NCI-H2171 treated with DMSO at 0.1 percent for 48 hours (cell line): Measurements from ENCODE around the gene GABRA1.

ENCODE experiments used
- DNase-seq: peaks from one replicate; lab custom pipeline; 2025; lab: John Stamatoyannopoulos, UW

GABRA1 gene

GRCh38 chr5:161847941-161848391 lies at the start of gene GABRA1:
TSS of gene GABRA1 (plus strand) at chr5:161848120. CDS start at chr5:161850811, 2,691 bp downstream.
- peak; percentile 42 for DNase-seq

GRCh38 chr5:161799316-161799715 lies 48.6 kb upstream of the GABRA1 start:
- no peak for DNase-seq

- DNase-seq = peak; percentile 5
These were observed 43.7 kb upstream of the GABRA1 start for GRCh38 chr5:161804263-161804662.

DNA sequence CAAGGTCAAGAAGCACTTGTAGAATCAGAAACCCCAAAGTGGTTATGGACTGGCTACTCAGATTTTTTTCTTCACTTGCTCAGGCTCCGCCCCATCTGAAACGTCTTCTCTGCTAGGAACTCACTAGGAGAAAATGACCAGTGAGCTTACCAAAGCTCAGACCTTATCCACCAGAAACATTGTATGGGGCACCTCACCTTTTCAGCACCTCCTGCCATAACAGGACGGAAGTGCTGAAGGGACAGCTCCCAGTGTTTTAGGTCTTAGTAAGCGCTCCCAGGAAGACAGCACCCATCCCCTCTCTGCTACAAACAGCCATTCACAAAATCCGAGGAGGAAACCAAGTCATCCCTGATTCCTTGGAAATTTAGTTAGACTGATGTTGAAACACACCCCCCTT lies 1.2 kb upstream of the GABRA1 start:
- DNase-seq = no peak

- no peak for DNase-seq
These were observed 473 bp upstream of the GABRA1 start for GRCh38 chr5:161847447-161847846.

- no peak for DNase-seq
These were observed 2.6 kb downstream of the GABRA1 start for GRCh38 chr5:161850491-161850890.

DNA sequence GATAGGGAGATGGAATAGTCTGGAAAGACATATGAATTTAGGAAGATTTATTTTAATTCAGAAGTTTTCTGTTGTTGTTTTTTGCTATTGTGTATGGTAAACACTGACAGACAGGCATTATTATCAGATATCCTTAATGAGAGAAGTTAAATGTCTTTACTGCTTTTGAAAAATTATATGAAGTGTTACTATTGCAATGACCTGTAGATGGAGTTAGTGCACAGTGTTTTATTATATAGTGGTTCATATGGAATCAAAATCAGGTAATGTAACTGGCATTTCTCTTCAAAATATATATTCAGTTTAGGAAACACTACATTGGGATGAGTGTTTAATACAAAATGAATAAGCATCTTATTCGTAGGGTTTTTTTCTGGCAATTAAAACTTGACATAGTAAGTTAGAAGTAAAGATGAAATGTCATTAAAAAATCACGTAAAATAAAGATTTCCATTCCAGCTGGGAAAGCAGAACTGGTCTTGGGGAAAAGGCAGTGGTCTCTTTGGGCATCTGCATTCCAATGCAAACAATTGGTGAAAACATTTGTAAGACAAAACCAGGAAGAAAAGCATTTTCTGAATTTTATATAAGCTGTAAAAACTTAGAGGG lies 3.9 kb downstream of the GABRA1 start:
- peak; percentile 4 for DNase-seq

GRCh38 chr5:161857358-161857757 lies 9.4 kb downstream of the GABRA1 start:
- DNase-seq = no peak

DNA sequence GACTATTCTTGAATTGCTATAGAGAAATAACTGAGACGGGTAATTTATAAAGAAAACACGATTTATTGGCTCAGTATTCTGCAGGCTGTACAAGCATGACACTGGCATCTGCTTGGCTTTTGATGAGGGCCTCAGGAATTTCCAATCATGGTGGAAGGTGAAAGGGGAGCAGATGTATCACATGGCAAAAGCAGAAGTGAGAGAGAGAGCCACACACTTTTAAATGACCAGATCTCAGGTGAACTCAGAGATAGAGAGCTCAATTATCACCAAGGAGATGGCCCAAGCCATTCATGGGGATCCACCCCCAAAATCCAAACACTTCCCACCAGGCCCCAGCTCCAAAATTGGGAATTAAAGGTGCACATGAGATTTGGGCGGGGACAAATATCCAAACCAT lies 15.3 kb downstream of the GABRA1 start:
- no peak for DNase-seq

GRCh38 chr5:161863811-161864210 lies 15.9 kb downstream of the GABRA1 start:
- DNase-seq = no peak

DNA sequence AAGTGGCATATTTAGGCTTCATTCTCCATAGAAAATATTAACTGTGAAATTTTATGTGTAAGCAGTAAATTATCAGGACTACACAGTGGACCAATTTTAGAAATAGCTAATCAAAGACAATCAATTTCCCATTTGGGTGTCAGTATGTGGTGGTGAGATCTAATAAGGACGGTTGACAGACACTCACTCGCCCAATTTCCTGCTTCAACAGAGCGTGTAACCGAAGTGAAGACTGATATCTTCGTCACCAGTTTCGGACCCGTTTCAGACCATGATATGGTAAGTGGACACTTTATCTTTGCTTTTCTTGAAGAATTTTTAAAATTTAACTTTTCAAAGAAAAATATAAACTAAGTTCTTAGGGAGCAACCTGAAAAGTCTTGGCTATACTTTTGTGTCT lies 17.6 kb downstream of the GABRA1 start:
- no peak for DNase-seq

DNA sequence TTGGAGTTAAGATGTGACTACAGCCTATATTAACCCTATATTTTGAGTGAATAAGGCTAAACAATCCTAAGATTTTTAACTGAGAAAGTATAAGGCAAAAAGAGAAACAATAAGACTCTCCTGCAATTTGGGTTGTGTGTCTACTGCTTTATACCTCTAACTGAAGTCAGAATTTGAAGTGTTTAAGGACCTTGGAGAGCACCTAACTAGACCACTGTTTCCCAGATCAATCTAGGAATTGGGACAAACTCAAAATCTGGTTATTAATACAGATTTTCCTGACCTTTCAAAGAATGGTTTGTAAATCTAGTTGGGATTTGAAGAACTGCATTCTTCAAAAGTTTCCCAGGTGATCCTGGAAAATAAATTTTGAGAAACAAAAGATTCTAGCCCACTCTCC lies 42.1 kb downstream of the GABRA1 start:
- no peak for DNase-seq

GRCh38 chr5:161895514-161895913 lies 47.6 kb downstream of the GABRA1 start:
- DNase-seq = no peak

GRCh38 chr5:161897033-161897432 lies 49.1 kb downstream of the GABRA1 start:
- DNase-seq = no peak

GRCh38 chr5:161899590-161899989 lies 51.7 kb downstream of the GABRA1 start:
- DNase-seq = no peak

DNA sequence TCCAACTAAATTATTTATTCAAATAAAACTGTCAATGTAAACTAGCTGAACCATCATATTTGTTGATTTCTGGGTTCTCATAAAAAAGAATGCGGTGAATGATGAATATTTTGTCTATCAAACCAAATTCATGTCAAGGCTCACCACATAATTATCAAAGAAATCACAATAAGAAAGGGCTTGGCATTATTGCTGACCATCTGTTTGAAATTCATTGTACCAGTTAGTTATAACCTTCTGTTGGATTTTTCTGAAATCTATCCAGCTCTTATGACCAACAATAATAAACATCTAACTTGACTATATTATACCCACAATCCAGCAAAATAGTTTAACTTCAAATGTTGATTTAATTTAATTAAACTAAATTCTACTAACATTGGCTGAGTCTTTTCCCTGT lies 53.1 kb downstream of the GABRA1 start:
- DNase-seq = no peak

GRCh38 chr5:161921781-161922180 lies 73.9 kb downstream of the GABRA1 start:
- DNase-seq = no peak

- DNase-seq = no peak
These were observed 76.3 kb downstream of the GABRA1 start for GRCh38 chr5:161924270-161924669.

GRCh38 chr5:161925960-161926359 lies 78.0 kb downstream of the GABRA1 start:
- DNase-seq = no peak

GRCh38 chr5:161934486-161934885 lies 86.6 kb downstream of the GABRA1 start:
- DNase-seq = no peak

- DNase-seq = no peak
These were observed 97.1 kb downstream of the GABRA1 start for GRCh38 chr5:161944974-161945373.

DNA sequence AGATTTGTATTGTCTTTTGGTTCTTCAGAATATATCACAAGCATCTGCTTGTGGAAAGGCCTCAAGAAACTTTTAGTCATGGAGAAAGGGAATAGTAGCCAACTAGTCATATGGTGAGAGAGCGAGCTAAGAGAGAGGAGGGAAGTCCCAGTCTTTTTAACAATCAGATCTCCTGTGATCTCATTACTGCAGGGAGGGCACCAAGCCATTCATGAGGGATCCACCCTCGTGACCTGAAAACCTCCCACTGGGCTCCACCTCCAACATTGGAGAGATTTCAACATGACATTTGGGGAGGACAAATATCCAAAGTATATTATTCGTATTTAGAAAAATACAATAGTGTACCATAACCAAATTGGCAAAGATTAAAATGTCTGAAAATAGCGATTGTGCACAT lies 99.0 kb downstream of the GABRA1 start:
- no peak for DNase-seq
